ENCODE results near the gene PIK3C2G. TPM values are rescaled to one million over a fixed set of nuclear protein-coding genes. Genes with fewer than 3 reads are reported as not detected.

Gene PIK3C2G
- total RNA-seq, 1 experiment from 2014 or later = not detected

- no peak for DNase-seq (ENCODE audit: low spot score)
- POLR2A ChIA-PET (ENCODE audit: low non-redundant PET) = no interaction called here
- BruUV-seq (replicated peaks) = no TSS peak
These were observed 415.8 kb downstream of the PIK3C2G start for GRCh38 chr12:18676996-18677588.

GRCh38 chr12:18681818-18682217 lies 420.5 kb downstream of the PIK3C2G start:
- CTCF ChIA-PET = no interaction called here
- Histone ChIP-seq H3K9me3 (ENCODE audit: low read depth, low read length, poor library complexity, severe bottlenecking) (no peaks in the 10 kb centered on the region), H3K27me3 (replicated peaks; ENCODE audit: insufficient read depth, low read depth, low read length, poor library complexity) (no peaks in the 10 kb centered on the region), H3K36me3 (ENCODE audit: insufficient read depth, low read length, poor library complexity, severe bottlenecking) (no peaks in the 10 kb centered on the region), H3K27ac (ENCODE audit: low read depth, low read length, poor library complexity, severe bottlenecking) (no peak overlapping the region), H3K4me3 (ENCODE audit: low read depth, low read length, poor library complexity, severe bottlenecking) (no peak overlapping the region), H3K4me1 (ENCODE audit: insufficient read depth, low read length, poor library complexity, severe bottlenecking) (no peaks in the 10 kb centered on the region)
- TF ChIP-seq EZH2 (IDR thresholded peaks at IDR 0.05; ENCODE audit: borderline replicate concordance, low read depth, low read length, poor library complexity, severe bottlenecking) (no peak), CTCF (conservative IDR thresholded peaks at IDR 0.05; ENCODE audit: low read depth, low read length) (no peak)
- DNase-seq (ENCODE audit: low spot score) = no peak
- POLR2A ChIA-PET (ENCODE audit: low non-redundant PET) = no interaction called here
- intact Hi-C loops (cut with micrococcal nuclease; ENCODE audit: unreplicated experiment) = no loop called here
- no TSS peak for BruUV-seq (replicated peaks)

More at GRCh38 chr12:18676996-18677588, 415.8 kb downstream of the PIK3C2G start:
- no peak overlapping the region for H3K4me3 ChIP-seq (ENCODE audit: low read depth, low read length, poor library complexity, severe bottlenecking)
- CTCF ChIA-PET = no interaction called here
- no peak for TF ChIP-seq CTCF (conservative IDR thresholded peaks at IDR 0.05; ENCODE audit: low read depth, low read length)
- TF ChIP-seq EZH2 (IDR thresholded peaks at IDR 0.05; ENCODE audit: borderline replicate concordance, low read depth, low read length, poor library complexity, severe bottlenecking) = no peak
- no peak overlapping the region for H3K27ac ChIP-seq (ENCODE audit: low read depth, low read length, poor library complexity, severe bottlenecking)
- no peaks in the 10 kb centered on the region for H3K4me1 ChIP-seq (ENCODE audit: insufficient read depth, low read length, poor library complexity, severe bottlenecking)
- intact Hi-C loops (cut with micrococcal nuclease; ENCODE audit: unreplicated experiment) = loop anchor here (1.0 kb wide), 1 partner anchor 22 kb away; no protein-coding TSS in a partner anchor
- no peaks in the 10 kb centered on the region for H3K36me3 ChIP-seq (ENCODE audit: insufficient read depth, low read length, poor library complexity, severe bottlenecking)
- no peaks in the 10 kb centered on the region for H3K9me3 ChIP-seq (ENCODE audit: low read depth, low read length, poor library complexity, severe bottlenecking)
- no peaks in the 10 kb centered on the region for H3K27me3 ChIP-seq (replicated peaks; ENCODE audit: insufficient read depth, low read depth, low read length, poor library complexity)

GRCh38 chr12:18683327-18684013 lies 422.2 kb downstream of the PIK3C2G start:
- no TSS peak for BruUV-seq (replicated peaks)
- no peaks in the 10 kb centered on the region for H3K4me1 ChIP-seq (ENCODE audit: insufficient read depth, low read length, poor library complexity, severe bottlenecking)
- DNase-seq (ENCODE audit: low spot score) = no peak
- ChIA-PET POLR2A (ENCODE audit: low non-redundant PET) (no interaction called here), CTCF (no interaction called here)
- TF ChIP-seq EZH2 (IDR thresholded peaks at IDR 0.05; ENCODE audit: borderline replicate concordance, low read depth, low read length, poor library complexity, severe bottlenecking) (no peak), CTCF (conservative IDR thresholded peaks at IDR 0.05; ENCODE audit: low read depth, low read length) (no peak)
- intact Hi-C loops (cut with micrococcal nuclease; ENCODE audit: unreplicated experiment) = no loop called here
- no peak overlapping the region for H3K4me3 ChIP-seq (ENCODE audit: low read depth, low read length, poor library complexity, severe bottlenecking)
- H3K27ac ChIP-seq (ENCODE audit: low read depth, low read length, poor library complexity, severe bottlenecking) = no peak overlapping the region
- no peaks in the 10 kb centered on the region for H3K27me3 ChIP-seq (replicated peaks; ENCODE audit: insufficient read depth, low read depth, low read length, poor library complexity)
- no peaks in the 10 kb centered on the region for H3K9me3 ChIP-seq (ENCODE audit: low read depth, low read length, poor library complexity, severe bottlenecking)
- H3K36me3 ChIP-seq (ENCODE audit: insufficient read depth, low read length, poor library complexity, severe bottlenecking) = no peaks in the 10 kb centered on the region

Measured in A673 (cell line).